Stimulated activated CD8-positive, alpha-beta memory T cell treated with anti-CD3 and anti-CD28 coated beads, Interleukin-2, amount 100 ng/mL, for 48 hours (primary cell): ENCODE data around the gene PRR20C.
"Not testable (repeated sequence)": the region's sequence is repeated elsewhere in the genome, so short reads cannot be mapped to it uniquely, and the experiment has no call there.

ENCODE experiments used
- DNase-seq, 2 donors: peaks; one replicate each; pipeline ENCODE4 v3.0.0-alpha.2; 2020; ENCODE audit warnings: low read depth in 2 of 2

PRR20C gene

GRCh38 chr13:57153761-57154160 lies at the start of gene PRR20C:
TSS of gene PRR20C (plus strand) at chr13:57154061. CDS start at chr13:57154448, 387 bp downstream.
- DNase-seq, result not testable (repeated sequence)

- DNase-seq, result no peak
Observed at GRCh38 chr13:57114945-57115344, 38.9 kb upstream of the PRR20C start.

- DNase-seq, result no peak
Observed at GRCh38 chr13:57123681-57124080, 30.2 kb upstream of the PRR20C start.

- DNase-seq, result no peak
Observed at GRCh38 chr13:57128909-57129308, 25.0 kb upstream of the PRR20C start.

- no peak for DNase-seq
Observed at GRCh38 chr13:57136093-57136492, 17.8 kb upstream of the PRR20C start.

GRCh38 chr13:57137585-57137984 lies 16.3 kb upstream of the PRR20C start:
- no peak for DNase-seq

GRCh38 chr13:57138988-57139387 lies 14.9 kb upstream of the PRR20C start:
- DNase-seq, result no peak

- not testable (repeated sequence) for DNase-seq
Observed at GRCh38 chr13:57139781-57140180, 14.1 kb upstream of the PRR20C start.

GRCh38 chr13:57140235-57140968 lies 13.5 kb upstream of the PRR20C start, which contains the start of gene PRR20A:
TSS of gene PRR20A (plus strand) at chr13:57140918. CDS start at chr13:57141305, 387 bp downstream.
- DNase-seq, result not testable (repeated sequence)

GRCh38 chr13:57147188-57147587 lies 6.7 kb upstream of the PRR20C start, which contains the start of gene PRR20B:
TSS of gene PRR20B (plus strand) at chr13:57147488. CDS start at chr13:57147875, 387 bp downstream.
- DNase-seq, result not testable (repeated sequence)

- not testable (repeated sequence) for DNase-seq
Observed at GRCh38 chr13:57148106-57148505, 5.8 kb upstream of the PRR20C start.

- DNase-seq, result not testable (repeated sequence)
Observed at GRCh38 chr13:57160332-57160731, 6.5 kb downstream of the PRR20C start, which contains the start of gene PRR20D. TSS of gene PRR20D (plus strand) at chr13:57160632. CDS start at chr13:57161019, 387 bp downstream.

- not testable (repeated sequence) for DNase-seq
Observed at GRCh38 chr13:57166897-57167296, 13.0 kb downstream of the PRR20C start, which contains the start of gene PRR20E. TSS of gene PRR20E (plus strand) at chr13:57167197. CDS start at chr13:57167584, 387 bp downstream.

GRCh38 chr13:57191667-57192066 lies 37.8 kb downstream of the PRR20C start:
- no peak for DNase-seq
